Inflammatory macrophage (primary cell): ENCODE results near the gene SCGB1D1.

Source experiments
- DNase-seq, 2 donors: peaks; one replicate each; pipeline ENCODE4 v3.0.0-alpha.2; 2020 to 2022

Gene SCGB1D1

GRCh38 chr11:62237499-62237898 lies 47.5 kb downstream of the SCGB1D1 start:
- DNase-seq, result no peak

DNA sequence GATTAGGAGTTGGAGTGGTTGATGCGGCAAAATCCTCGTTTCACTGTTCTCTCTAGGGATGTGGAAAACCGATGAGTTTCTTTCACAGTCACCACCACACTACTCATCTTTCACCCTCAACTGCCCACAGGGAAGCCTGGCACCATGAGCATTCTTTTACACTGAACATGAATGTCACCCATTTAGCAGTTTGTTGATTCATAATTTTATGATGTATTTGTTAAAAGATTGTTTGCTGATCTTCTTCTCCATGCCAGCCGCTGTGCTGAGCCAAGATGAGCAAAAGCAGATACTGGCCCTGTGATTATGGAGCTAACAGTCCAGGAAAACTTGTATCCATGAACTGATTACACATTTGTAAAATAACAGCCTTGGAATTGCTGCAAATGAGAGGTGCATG lies 48.1 kb downstream of the SCGB1D1 start:
- DNase-seq, result no peak

- no peak for DNase-seq
Measured at GRCh38 chr11:62241095-62241494, 51.1 kb downstream of the SCGB1D1 start.

- DNase-seq, result no peak
Measured at GRCh38 chr11:62242021-62242420, 52.0 kb downstream of the SCGB1D1 start, which contains the start of gene SCGB1D2. TSS of gene SCGB1D2 (plus strand) at chr11:62242239. CDS start at chr11:62242308, 69 bp downstream.
